SK-N-SH (cell line): Measurements from ENCODE around the gene MEGF10. TPM values are rescaled to one million over a fixed set of nuclear protein-coding genes. Genes with fewer than 3 reads are reported as not detected.

ENCODE experiments used
- CTCF ChIA-PET: fragments of 300-600, 350-600 bp; formaldehyde crosslinking; extraction: SDS; loops from one replicate; lab custom pipeline; 2021; lab: Yijun Ruan, JAX
- POLR2A ChIA-PET: fragments of 350-600 bp; sonication (Branson Sonifier 250); formaldehyde crosslinking; extraction: SDS; loops from one replicate; lab custom pipeline; 2020; ENCODE audit warnings: antibody characterized with exemption, inconsistent platforms; lab: Yijun Ruan, JAX
- DNase-seq: peaks from one replicate; pipeline ENCODE4 v3.0.0; 2012
- H2AFZ ChIP-seq: fragments of 200-600 bp; sonication (generic); 2 replicates; pipeline ENCODE4 v1.8.1; 2016; ENCODE audit warnings: antibody characterized with exemption, mild to moderate bottlenecking, low read depth
- H3F3A ChIP-seq: fragments of 200-600 bp; sonication (generic); replicated peaks from 2 replicates; pipeline ENCODE3; 2016; ENCODE audit warnings: antibody characterized with exemption, mild to moderate bottlenecking; ENCODE audit not compliant: insufficient read depth
- H3K27ac ChIP-seq, 2 experiments: fragments of 200-500 bp in 1 of 2; fragments of 200-600 bp in 1 of 2; sonication (Bioruptor generic) in 1 of 2; sonication (generic), shearing (Covaris generic) in 1 of 2; 2 replicates each; pipeline versions ENCODE4 v1.5.1 to v1.6.1; 2014 to 2016; ENCODE audit warnings: low read depth in 2 of 2, inconsistent platforms in 1 of 2, low read length in 1 of 2, mild to moderate bottlenecking in 1 of 2, mixed read lengths in 1 of 2
- H3K27me3 ChIP-seq: fragments of 200-600 bp; sonication (generic), shearing (Covaris generic); 2 replicates; pipeline ENCODE4 v1.6.1; 2016; ENCODE audit warnings: mixed run types; ENCODE audit not compliant: insufficient read depth
- H3K36me3 ChIP-seq, 2 experiments: fragments of 200-500 bp in 1 of 2; fragments of 200-600 bp in 1 of 2; sonication (Bioruptor generic) in 1 of 2; sonication (generic) in 1 of 2; replicated peaks in 1 of 2; 2 replicates each; pipeline versions ENCODE3 to v1.5.1; 2014 to 2016; ENCODE audit warnings: low read length in 1 of 2, mild to moderate bottlenecking in 1 of 2; ENCODE audit not compliant: insufficient read depth in 2 of 2, control insufficient read depth in 1 of 2
- H3K4me1 ChIP-seq, 2 experiments: fragments of 200-500 bp in 1 of 2; fragments of 200-600 bp in 1 of 2; sonication (Bioruptor generic) in 1 of 2; sonication (generic), shearing (Covaris generic) in 1 of 2; 2 replicates each; pipeline versions ENCODE4 v1.5.1 to v1.6.1; 2014 to 2016; ENCODE audit warnings: low read depth in 1 of 2, low read length in 1 of 2, mixed run types in 1 of 2; ENCODE audit not compliant: insufficient read depth in 2 of 2, control insufficient read depth in 1 of 2
- H3K4me2 ChIP-seq: fragments of 200-600 bp; sonication (generic), shearing (Covaris generic); 2 replicates; pipeline ENCODE4 v1.6.1; 2017; ENCODE audit warnings: mixed run types
- H3K4me3 ChIP-seq, 2 experiments: fragments of 200-500 bp in 1 of 2; fragments of 200-600 bp in 1 of 2; sonication (Bioruptor generic) in 1 of 2; sonication (generic), shearing (Covaris generic) in 1 of 2; 2 replicates each; pipeline versions ENCODE4 v1.5.1 to v1.8.1; 2014 to 2016; ENCODE audit warnings: low read depth in 2 of 2, inconsistent platforms in 1 of 2, low read length in 1 of 2, mild to moderate bottlenecking in 1 of 2, mixed read lengths in 1 of 2, moderate library complexity in 1 of 2
- H3K79me2 ChIP-seq: fragments of 200-600 bp; sonication (generic); 2 replicates; pipeline ENCODE4 v1.8.1; 2017; ENCODE audit warnings: mild to moderate bottlenecking; ENCODE audit not compliant: insufficient read depth
- H3K9ac ChIP-seq: fragments of 200-600 bp; sonication (generic); 2 replicates; pipeline ENCODE4 v1.6.1; 2017; ENCODE audit warnings: mixed run types
- H3K9me2 ChIP-seq: fragments of 200-600 bp; sonication (generic); 2 replicates; pipeline ENCODE4 v1.6.1; 2017; ENCODE audit warnings: mixed run types
- H3K9me3 ChIP-seq: fragments of 200-600 bp; sonication (generic); 2 replicates; pipeline ENCODE4 v1.6.1; 2017; ENCODE audit warnings: mixed run types, mild to moderate bottlenecking, moderate library complexity
- H4K20me1 ChIP-seq: fragments of 200-600 bp; sonication (generic); 2 replicates; pipeline ENCODE4 v1.6.1; 2017; ENCODE audit warnings: mild to moderate bottlenecking, mixed run types; ENCODE audit not compliant: insufficient read depth
- CTCF ChIP-seq: fragments of 200-600 bp; sonication (generic); IDR thresholded peaks from 2 replicates; pipeline ENCODE4 v1.6.1; 2017; ENCODE audit warnings: antibody characterized with exemption, mild to moderate bottlenecking, moderate library complexity
- EP300 ChIP-seq, 2 experiments: IDR thresholded peaks; 2 replicates each; pipeline versions ENCODE4 v1.4.0 to v1.6.1; 2012; ENCODE audit warnings: borderline replicate concordance in 1 of 2, low read depth in 1 of 2, low read length in 1 of 2
- MEF2A ChIP-seq: IDR thresholded peaks from 2 replicates; pipeline ENCODE4 v1.4.0; 2012; ENCODE audit warnings: low read depth, borderline replicate concordance
- MXI1 ChIP-seq: IDR thresholded peaks from 2 replicates; pipeline ENCODE4 v1.6.1; 2012; ENCODE audit warnings: mild to moderate bottlenecking, low read depth, low read length, improper control_type of control experiment
- NFIC ChIP-seq: IDR thresholded peaks from 2 replicates; pipeline ENCODE4 v1.4.0; 2012; ENCODE audit warnings: borderline replicate concordance
- REST ChIP-seq: IDR thresholded peaks from 2 replicates; pipeline ENCODE4 v1.6.1; 2012; ENCODE audit warnings: mild to moderate bottlenecking, low read depth, low read length, moderate library complexity
- WGBS: methylation state at CpG from one replicate; pipeline ENCODE4 v1.1.6; 2017; ENCODE audit warnings: low lambda C conversion rate; 5-methylcytosine and 5-hydroxymethylcytosine counted together
- polyA plus RNA-seq, 3 experiments: library from polyadenylated mRNA; depleted of rRNA; stranded (reverse); fragments of >200 nt; gene quantifications; 2 replicates each; pipeline ENCODE4 v1.2.3, GENCODE V29; 2012
- TF ChIP-seq, protein P1 (sequence below): IDR thresholded peaks from 2 replicates; pipeline ENCODE4 v1.4.0; 2012; ENCODE audit warnings: low read depth, borderline replicate concordance
- TF ChIP-seq, protein P2 (sequence below): fragments of 150-350 bp; IDR thresholded peaks from 2 replicates; pipeline ENCODE4 v1.6.1; 2016; ENCODE audit warnings: mild to moderate bottlenecking, low read depth, low read length

Gene MEGF10
- polyA plus RNA-seq, 1 of the 3 experiments (the other 2 are of a cell fraction), result 1.1 TPM

GRCh38 chr5:127297348-127298035 lies 6.9 kb downstream of the MEGF10 start (continued):
- no peak for TF ChIP-seq CTCF
- TF ChIP-seq, protein P1, sequence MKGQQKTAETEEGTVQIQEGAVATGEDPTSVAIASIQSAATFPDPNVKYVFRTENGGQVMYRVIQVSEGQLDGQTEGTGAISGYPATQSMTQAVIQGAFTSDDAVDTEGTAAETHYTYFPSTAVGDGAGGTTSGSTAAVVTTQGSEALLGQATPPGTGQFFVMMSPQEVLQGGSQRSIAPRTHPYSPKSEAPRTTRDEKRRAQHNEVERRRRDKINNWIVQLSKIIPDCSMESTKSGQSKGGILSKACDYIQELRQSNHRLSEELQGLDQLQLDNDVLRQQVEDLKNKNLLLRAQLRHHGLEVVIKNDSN, result no peak
- no peak for TF ChIP-seq MXI1

DNA sequence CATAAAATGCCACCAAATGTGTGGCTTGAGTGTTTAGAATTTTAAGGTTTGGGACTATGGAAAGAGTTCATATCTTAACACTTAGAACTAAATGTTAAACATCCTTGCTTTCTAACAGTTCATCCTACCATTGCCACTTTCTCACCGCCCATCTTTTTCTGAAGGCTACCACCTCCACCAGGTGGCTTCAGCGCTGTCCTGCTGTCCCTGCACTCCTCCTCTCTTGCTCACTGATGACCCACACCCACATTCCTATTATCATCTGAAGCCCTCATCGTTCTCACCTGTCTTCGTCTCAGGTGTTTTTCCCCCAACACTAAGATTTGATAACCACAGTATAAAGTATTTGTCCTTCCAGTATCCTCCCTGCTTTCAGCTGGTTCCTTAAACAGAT lies 7.4 kb downstream of the MEGF10 start:
- H3F3A ChIP-seq, result peaks cover 5% of the 10 kb centered on the region
- no peaks in the 10 kb centered on the region for H4K20me1 ChIP-seq
- H3K27ac ChIP-seq, result no peak overlapping the region
- H3K36me3 ChIP-seq, result no peaks in the 10 kb centered on the region
- no peaks in the 10 kb centered on the region for H3K79me2 ChIP-seq
- H3K9me3 ChIP-seq, result no peaks in the 10 kb centered on the region
- H2AFZ ChIP-seq, result no peak overlapping the region
- H3K9me2 ChIP-seq, result no peaks in the 10 kb centered on the region
- no peaks in the 10 kb centered on the region for H3K27me3 ChIP-seq
- no peak overlapping the region for H3K9ac ChIP-seq
- CTCF ChIA-PET, result interaction anchor here (1.0 kb wide), 2 partner anchors 17 to 195 kb away, joined by 3 read pairs; no protein-coding TSS in a partner anchor
- no peak for DNase-seq
- TF ChIP-seq NFIC (no peak), MXI1 (no peak), REST (no peak)
- TF ChIP-seq, all 33 proteins: peak for 0
- H3K4me1 ChIP-seq, result no peaks in the 10 kb centered on the region; a peak in 2 of 4 replicates
- H3K4me2 ChIP-seq, result no peak overlapping the region
- 92% methylated on average over 4 of the region's 4 CpGs for WGBS
- POLR2A ChIA-PET, result no interaction called here
- H3K4me3 ChIP-seq, result no peak overlapping the region

DNA sequence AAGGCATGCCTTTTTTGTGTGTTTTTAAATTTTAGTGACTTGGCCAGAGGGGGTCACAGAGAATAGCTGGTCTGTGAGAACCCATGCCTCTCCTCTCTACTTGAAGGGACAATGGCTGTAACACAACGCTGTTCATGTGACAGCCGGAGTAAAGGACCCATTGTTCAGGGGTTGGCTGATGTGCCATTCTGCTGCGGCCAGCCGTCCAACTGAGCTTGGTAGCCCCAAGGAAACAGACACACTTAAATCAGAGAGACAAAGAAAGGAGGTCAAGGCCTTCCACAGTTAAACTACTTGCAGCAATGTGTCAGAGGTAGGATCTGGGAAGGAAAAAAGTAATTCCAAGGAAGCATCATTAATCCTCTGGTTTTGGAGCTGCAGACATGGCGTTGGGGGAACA lies 8.1 kb downstream of the MEGF10 start:
- Histone ChIP-seq H3K4me2 (no peak overlapping the region), H2AFZ (no peak overlapping the region), H3K4me1 (no peaks in the 10 kb centered on the region; a peak in 2 of 4 replicates), H3F3A (peaks cover 5% of the 10 kb centered on the region), H3K9ac (no peak overlapping the region), H3K4me3 (no peak overlapping the region), H3K27me3 (no peaks in the 10 kb centered on the region), H3K79me2 (no peaks in the 10 kb centered on the region), H3K9me3 (no peaks in the 10 kb centered on the region), H3K27ac (no peak overlapping the region), H4K20me1 (no peaks in the 10 kb centered on the region), H3K36me3 (no peaks in the 10 kb centered on the region), H3K9me2 (no peaks in the 10 kb centered on the region)
- CTCF ChIA-PET, result interaction anchor here (1.0 to 1.4 kb wide), 5 partner anchors 16 to 195 kb away, joined by 3 read pairs; no protein-coding TSS in a partner anchor
- DNase-seq, result no peak
- POLR2A ChIA-PET, result no interaction called here
- WGBS, result 89% methylated on average over 5 of the region's 5 CpGs
- TF ChIP-seq CTCF, result no peak
- no peak for TF ChIP-seq MEF2A
- TF ChIP-seq REST, result no peak
- no peak for TF ChIP-seq EP300 (IDR thresholded peaks at IDR 0.05; ENCODE audit: borderline replicate concordance in 1 of 2, low read depth in 1 of 2, low read length in 1 of 2)
- TF ChIP-seq, protein P2, sequence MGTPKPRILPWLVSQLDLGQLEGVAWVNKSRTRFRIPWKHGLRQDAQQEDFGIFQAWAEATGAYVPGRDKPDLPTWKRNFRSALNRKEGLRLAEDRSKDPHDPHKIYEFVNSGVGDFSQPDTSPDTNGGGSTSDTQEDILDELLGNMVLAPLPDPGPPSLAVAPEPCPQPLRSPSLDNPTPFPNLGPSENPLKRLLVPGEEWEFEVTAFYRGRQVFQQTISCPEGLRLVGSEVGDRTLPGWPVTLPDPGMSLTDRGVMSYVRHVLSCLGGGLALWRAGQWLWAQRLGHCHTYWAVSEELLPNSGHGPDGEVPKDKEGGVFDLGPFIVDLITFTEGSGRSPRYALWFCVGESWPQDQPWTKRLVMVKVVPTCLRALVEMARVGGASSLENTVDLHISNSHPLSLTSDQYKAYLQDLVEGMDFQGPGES, result no peak
